HG02571 (cell line): ENCODE data around the gene ENOX2.
A peak's percentile ranks its signal among the peaks of the same experiment; 100 is the strongest.

Experiments
- ATAC-seq: cut with Tn5 transposase; IDR thresholded peaks from one replicate; pipeline ENCODE4 v1.9.1; 2021; ENCODE audit warnings: mild to moderate bottlenecking, moderate library complexity; ENCODE audit not compliant: unreplicated experiment

ENOX2 gene

GRCh38 chrX:130647468-130647867, 255.5 kb downstream of the ENOX2 start:
- no peak for ATAC-seq

DNA sequence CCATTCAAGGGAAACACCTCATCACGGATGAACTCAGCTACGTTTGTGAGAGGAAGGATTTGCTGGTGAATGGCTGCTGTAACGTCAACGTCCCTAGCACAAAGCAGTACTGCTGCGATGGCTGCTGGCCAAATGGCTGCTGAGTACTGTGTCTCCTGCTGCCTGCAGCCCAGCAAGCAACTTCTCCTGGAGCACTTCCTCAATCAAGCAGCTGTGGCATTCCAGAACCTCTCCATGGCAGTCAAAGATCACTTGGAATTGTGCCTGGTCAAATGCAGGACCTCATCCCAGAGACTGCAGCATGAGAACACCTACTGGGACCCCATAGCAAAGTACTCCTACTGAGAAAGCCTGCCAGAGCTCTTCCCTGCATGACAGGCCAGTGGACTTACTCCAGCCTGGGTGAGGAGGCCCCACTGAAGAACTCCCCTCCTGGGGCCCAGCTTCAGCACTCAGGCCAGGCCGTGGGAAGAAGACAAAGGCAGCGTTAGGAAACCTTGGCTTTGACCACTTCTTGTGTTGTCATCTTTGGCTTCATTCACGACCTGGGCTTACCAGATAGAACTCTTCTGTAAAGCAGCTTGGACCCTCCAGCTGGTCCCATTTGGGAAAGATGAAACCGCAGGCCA, 256.9 kb downstream of the ENOX2 start:
- ATAC-seq, result no peak

DNA sequence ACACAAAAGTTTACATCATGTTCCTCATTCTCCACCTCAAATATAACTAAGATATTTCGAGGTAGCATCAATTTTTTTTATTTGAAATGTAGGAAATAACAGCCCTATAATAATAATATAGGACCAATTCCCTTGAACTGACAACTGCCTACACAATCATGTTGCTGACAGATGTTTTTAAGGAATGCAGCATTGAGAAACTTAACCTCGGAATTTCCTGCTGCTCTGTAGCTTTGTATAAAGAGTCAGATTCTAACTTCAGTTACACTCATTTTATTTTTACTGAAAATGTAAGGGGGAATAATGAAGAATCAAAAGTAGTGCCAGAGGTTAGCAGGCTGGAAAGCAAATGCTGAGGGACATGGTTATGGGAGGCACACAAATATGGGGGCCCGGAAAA, 265.4 kb downstream of the ENOX2 start:
- ATAC-seq, result no peak

GRCh38 chrX:130636277-130636676, 266.7 kb downstream of the ENOX2 start:
- no peak for ATAC-seq

DNA sequence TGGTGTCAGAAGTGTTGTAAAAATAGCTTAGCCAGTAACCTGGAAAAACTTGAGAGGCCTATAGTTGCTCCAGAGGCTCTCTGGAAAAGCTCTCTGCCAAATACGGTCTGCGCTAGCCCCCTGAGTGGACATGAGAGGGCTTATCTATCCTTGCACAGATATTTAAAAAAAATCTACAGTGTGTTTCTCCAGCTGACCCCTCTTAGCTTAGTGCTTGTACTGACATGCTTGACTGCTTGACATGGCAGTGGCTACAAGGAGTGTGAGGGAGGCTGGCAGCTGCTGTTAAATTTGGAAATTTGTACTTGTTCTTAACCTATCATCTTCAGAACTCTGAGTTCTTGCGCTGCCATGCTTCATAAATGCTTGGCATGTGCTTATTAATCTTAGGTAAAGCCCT, 272.0 kb downstream of the ENOX2 start:
- no peak for ATAC-seq

GRCh38 chrX:130628516-130628915, 274.5 kb downstream of the ENOX2 start:
- no peak for ATAC-seq

- no peak for ATAC-seq
Measured at GRCh38 chrX:130626521-130626920, 276.5 kb downstream of the ENOX2 start.

DNA sequence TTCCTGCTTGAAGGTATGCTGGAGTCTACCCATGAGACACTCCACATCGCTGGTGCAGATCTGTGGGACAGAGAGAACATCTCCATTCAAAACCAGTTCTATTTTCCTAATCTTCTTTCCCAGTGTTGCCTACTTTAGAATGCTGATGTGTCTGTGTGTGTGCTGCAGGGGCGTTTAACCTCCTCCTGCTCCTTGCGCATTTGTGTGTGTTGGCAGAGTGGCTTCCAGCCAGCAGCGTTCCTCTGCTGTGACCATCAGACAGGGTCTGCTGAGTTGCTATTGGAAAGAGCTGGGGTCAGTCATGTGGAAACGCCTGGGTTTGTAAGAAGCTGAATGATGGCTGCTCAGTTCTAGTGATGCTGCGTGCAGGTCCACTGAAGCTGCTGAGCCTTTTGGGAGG, 277.6 kb downstream of the ENOX2 start:
- no peak for ATAC-seq

- ATAC-seq, result no peak
Measured at GRCh38 chrX:130623518-130623917, 279.5 kb downstream of the ENOX2 start.

- ATAC-seq, result no peak
Measured at GRCh38 chrX:130615941-130616340, 287.1 kb downstream of the ENOX2 start.

DNA sequence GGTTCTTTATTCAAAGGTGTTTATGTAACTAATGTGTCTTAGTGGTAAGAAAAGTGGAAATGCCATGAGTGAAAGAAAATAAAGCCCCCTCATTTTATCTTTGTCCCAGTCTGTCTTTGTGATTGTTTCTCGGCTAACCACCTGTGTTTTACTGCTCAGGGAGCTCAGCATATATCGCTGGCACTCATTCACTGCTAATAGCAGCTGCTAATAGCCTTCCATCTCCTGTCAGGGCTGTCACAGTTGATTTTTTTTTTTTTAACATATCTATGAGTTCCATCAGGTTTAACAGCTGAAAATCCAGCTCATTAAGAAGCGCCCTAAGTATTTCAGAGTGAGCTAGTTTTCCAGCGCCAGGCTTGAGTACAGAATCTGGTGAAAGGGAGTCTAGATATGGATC, 295.6 kb downstream of the ENOX2 start:
- ATAC-seq, result no peak

DNA sequence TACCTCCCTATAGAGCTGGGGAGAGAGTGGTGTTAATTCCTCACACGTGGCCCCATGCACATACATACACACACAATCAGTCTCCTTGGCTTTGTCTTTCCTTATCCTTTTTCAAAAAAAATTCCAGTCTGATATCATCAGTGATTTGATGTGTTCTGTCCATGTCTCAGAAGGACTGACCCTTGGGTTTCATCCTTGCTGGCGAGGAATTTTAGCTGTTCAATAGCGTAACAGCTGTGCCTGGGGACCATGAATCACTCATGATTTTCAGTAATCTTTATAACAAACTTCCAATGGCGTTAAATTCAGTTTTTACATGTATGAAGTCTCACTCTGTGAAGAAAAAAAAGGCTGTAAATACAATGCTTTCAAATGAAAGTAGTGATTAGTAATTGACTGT, 296.6 kb downstream of the ENOX2 start:
- ATAC-seq, result no peak

DNA sequence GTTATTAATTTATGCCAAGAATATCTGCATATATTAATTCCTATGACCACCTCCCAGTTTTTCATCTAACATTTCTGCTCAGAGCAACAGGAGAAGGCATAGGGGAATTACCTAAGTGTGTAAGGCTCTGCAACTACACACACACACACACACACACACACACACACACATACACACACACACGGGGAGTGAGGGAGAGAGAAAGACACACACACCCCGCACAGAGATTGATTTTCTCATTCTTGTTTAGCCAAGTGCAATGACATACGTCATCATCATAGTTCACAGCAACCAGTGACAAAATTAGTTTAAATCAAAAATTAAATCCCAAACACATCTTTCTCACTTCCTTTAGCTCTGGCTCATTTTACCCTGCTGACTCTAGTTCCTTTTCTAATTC, 298.1 kb downstream of the ENOX2 start:
- no peak for ATAC-seq

DNA sequence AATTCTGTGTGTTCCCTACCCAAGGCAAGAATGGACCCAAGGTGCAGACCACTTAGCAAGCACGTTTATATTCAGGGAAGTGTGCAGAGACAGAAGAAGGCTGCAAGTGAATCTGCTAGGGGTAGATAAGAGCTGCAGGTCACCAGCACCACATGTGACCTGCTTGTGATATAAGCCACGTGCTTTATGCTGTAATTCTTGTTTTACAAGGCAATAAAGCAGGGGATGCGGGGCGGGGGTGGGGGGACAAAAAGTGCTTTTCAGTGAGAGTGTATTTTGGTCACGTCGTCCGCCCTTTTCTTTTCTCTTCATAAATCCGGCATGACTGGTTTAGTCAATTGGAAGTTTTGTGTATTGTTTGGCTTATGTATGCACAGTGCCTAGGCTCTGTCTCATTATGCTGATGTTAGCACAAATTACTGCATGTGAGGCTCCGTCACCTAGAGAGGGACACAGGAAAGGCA, 308.5 kb downstream of the ENOX2 start:
- ATAC-seq, result no peak

GRCh38 chrX:130593911-130594310, 309.1 kb downstream of the ENOX2 start:
- ATAC-seq, result no peak

DNA sequence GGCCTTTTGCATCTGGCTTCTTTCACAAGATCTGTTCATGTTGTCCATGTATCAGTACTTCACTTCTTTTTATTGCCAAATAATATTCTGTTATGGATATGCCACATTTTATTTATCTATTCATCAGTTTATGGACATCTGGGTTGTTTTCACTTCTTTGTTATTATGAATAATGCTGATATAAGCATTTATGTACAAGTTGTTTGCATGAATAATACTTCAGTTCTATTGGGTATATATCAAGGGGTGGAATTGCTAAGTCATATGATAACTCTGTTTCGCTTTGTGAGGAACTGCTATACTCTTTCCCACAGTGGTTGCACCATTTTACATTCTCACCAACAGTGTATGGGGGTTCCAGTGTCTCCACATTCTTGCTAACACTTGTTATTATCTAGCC, 310.8 kb downstream of the ENOX2 start:
- no peak for ATAC-seq

- ATAC-seq, result no peak
Measured at GRCh38 chrX:130578906-130579305, 324.1 kb downstream of the ENOX2 start.

GRCh38 chrX:130577431-130577830, 325.6 kb downstream of the ENOX2 start:
- no peak for ATAC-seq

DNA sequence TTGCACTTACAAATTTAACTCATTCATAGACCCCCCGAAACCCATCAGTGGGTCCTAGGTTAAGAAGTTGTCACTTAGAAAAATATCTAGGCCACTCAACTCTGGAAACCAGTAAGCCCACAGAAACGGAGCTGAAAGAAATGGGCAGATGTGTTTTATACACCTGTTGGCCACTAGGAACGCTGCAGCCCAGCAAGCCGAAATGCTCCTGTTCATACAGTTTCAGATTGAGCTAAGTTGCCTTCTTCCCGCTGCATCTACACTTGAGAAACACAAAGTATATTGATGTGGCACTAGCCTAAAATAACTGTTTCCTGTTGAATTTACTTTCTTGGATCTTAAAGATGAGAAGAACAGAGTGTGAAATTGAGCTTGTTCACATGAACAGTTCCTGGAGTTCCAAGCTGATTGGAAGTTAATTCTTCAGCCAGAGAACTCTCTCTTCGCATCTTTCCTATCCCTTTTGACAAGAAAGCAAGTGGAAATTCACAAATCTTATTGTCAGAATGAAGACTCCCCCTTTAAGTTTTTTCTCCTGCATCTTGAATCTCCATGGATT, 327.1 kb downstream of the ENOX2 start:
- peak; percentile 86 for ATAC-seq
